A673 (cell line): ENCODE results near the gene JMJD1C. TPM values are rescaled to one million over a fixed set of nuclear protein-coding genes. Genes with fewer than 3 reads are reported as not detected.

ENCODE experiments used
- BruUV-seq: library from RNA; stranded (reverse); fragments of 400-500 nt; replicated peaks from 2 replicates; lab custom pipeline; 2021; lab: Mats Ljungman, UMichigan
- CTCF ChIA-PET: fragments of 300-600 bp; sonication (Branson Sonifier 250); formaldehyde crosslinking; loops from one replicate; lab custom pipeline; 2022; ENCODE audit warnings: antibody characterized with exemption; lab: Charles Lee
- POLR2A ChIA-PET: fragments of 300-600 bp; sonication (Branson Sonifier 250); formaldehyde crosslinking; loops from one replicate; lab custom pipeline; 2022; ENCODE audit warnings: antibody characterized with exemption; ENCODE audit not compliant: low non-redundant PET; lab: Charles Lee
- DNase-seq: peaks from one replicate; pipeline ENCODE4 v3.0.0-alpha.2; 2015; ENCODE audit warnings: low spot score
- H3K27ac ChIP-seq: fragments of 200-600 bp; sonication (generic); 2 replicates; pipeline ENCODE4 v1.5.1; 2016; ENCODE audit warnings: mixed run types, low read depth, mild to moderate bottlenecking, mixed read lengths, antibody characterized with exemption, low read length; ENCODE audit not compliant: poor library complexity, severe bottlenecking
- H3K27me3 ChIP-seq: fragments of 200-600 bp; sonication (generic); replicated peaks from 2 replicates; pipeline ENCODE4 v1.6.1; 2017; ENCODE audit warnings: mixed run types, low read depth, mild to moderate bottlenecking, mixed read lengths, antibody characterized with exemption, low read length; ENCODE audit not compliant: insufficient read depth, poor library complexity
- H3K36me3 ChIP-seq: fragments of 200-600 bp; sonication (generic); 2 replicates; pipeline ENCODE4 v1.6.1; 2016; ENCODE audit warnings: mixed run types, mild to moderate bottlenecking, mixed read lengths, antibody characterized with exemption, low read length; ENCODE audit not compliant: insufficient read depth, poor library complexity, severe bottlenecking
- H3K4me1 ChIP-seq: fragments of 200-600 bp; sonication (generic); 2 replicates; pipeline ENCODE4 v1.6.1; 2017; ENCODE audit warnings: mixed run types, mild to moderate bottlenecking, mixed read lengths, antibody characterized with exemption, low read length; ENCODE audit not compliant: insufficient read depth, poor library complexity, severe bottlenecking
- H3K4me3 ChIP-seq: fragments of 200-600 bp; sonication (generic); 2 replicates; pipeline ENCODE4 v1.5.1; 2016; ENCODE audit warnings: low read depth, mixed run types, mild to moderate bottlenecking, mixed read lengths, low read length; ENCODE audit not compliant: poor library complexity, severe bottlenecking
- H3K9me3 ChIP-seq: fragments of 200-600 bp; sonication (generic); 2 replicates; pipeline ENCODE4 v1.6.1; 2016; ENCODE audit warnings: mixed run types, low read depth, mild to moderate bottlenecking, mixed read lengths, antibody characterized with exemption, low read length; ENCODE audit not compliant: poor library complexity, severe bottlenecking
- CTCF ChIP-seq: fragments of 300-800, 200-600 bp; sonication (generic); conservative IDR thresholded peaks from 2 replicates; pipeline ENCODE4 v1.5.1; 2017; ENCODE audit warnings: low read depth, mild to moderate bottlenecking, antibody characterized with exemption, low read length, moderate library complexity, mixed read lengths
- EZH2 ChIP-seq: fragments of 200-600 bp; sonication (generic); IDR thresholded peaks from 2 replicates; pipeline ENCODE4 v1.6.1; 2017; ENCODE audit warnings: borderline replicate concordance, low read depth, mild to moderate bottlenecking, mixed read lengths, antibody characterized with exemption, low read length; ENCODE audit not compliant: poor library complexity, severe bottlenecking
- intact Hi-C: fragments of 100-400 bp; cut with micrococcal nuclease; formaldehyde crosslinking; loops from one replicate; pipeline ENCODE4 v1.10.0; 2022; ENCODE audit not compliant: unreplicated experiment
- total RNA-seq: library from RNA; stranded (reverse); gene quantifications from 2 replicates; pipeline ENCODE4 v1.2.3, GENCODE V29; 2021

Gene JMJD1C
- total RNA-seq, 1 experiment from 2014 or later: 71.4 TPM

GRCh38 chr10:63268149-63268797, 197.5 kb downstream of the JMJD1C start:
- peak overlapping the region; percentile 90 for H3K27ac ChIP-seq
- POLR2A ChIA-PET: interaction anchor here (0.8 to 1.2 kb wide), 3 partner anchors 9 to 305 kb away, joined by 4 to 5 read pairs (median 5); no protein-coding TSS in a partner anchor
- no peaks in the 10 kb centered on the region for H3K27me3 ChIP-seq
- intact Hi-C loops: loop anchor here (5.0 to 10.0 kb wide), 4 partner anchors 51 to 447 kb away; partner anchors contain the start of genes JMJD1C and REEP3
- TF ChIP-seq CTCF: no peak
- peak overlapping the region; percentile 56 for H3K4me3 ChIP-seq
- TSS peak; percentile 64 for BruUV-seq
- no peaks in the 10 kb centered on the region for H3K9me3 ChIP-seq
- CTCF ChIA-PET: interaction anchor here (0.7 kb wide), 1 partner anchor 494 kb away, joined by 5 read pairs; no protein-coding TSS in a partner anchor
- peaks cover 19% of the 10 kb centered on the region for H3K4me1 ChIP-seq
- no peaks in the 10 kb centered on the region for H3K36me3 ChIP-seq
- peak; percentile 43 for DNase-seq

- intact Hi-C loops: loop anchor here (2.0 to 10.0 kb wide), 5 partner anchors 50 to 447 kb away; partner anchors contain the start of genes JMJD1C and REEP3
- Histone ChIP-seq H3K27ac (peak overlapping the region; percentile 90), H3K9me3 (no peaks in the 10 kb centered on the region), H3K36me3 (no peaks in the 10 kb centered on the region), H3K27me3 (no peaks in the 10 kb centered on the region), H3K4me3 (peak overlapping the region; percentile 56), H3K4me1 (peaks cover 26% of the 10 kb centered on the region)
- POLR2A ChIA-PET: no interaction called here
- peak; percentile 72 for DNase-seq
- CTCF ChIA-PET: interaction anchor here (0.7 kb wide), 1 partner anchor 495 kb away, joined by 5 read pairs; no protein-coding TSS in a partner anchor
- BruUV-seq: no TSS peak
- TF ChIP-seq EZH2: no peak
- TF ChIP-seq CTCF: no peak
These were observed 198.2 kb downstream of the JMJD1C start for GRCh38 chr10:63267414-63268148.

- CTCF ChIA-PET: no interaction called here
- Histone ChIP-seq H3K9me3 (no peaks in the 10 kb centered on the region), H3K4me1 (peaks cover 34% of the 10 kb centered on the region), H3K27me3 (no peaks in the 10 kb centered on the region), H3K36me3 (no peaks in the 10 kb centered on the region), H3K27ac (peak overlapping the region; percentile 90), H3K4me3 (peak overlapping the region; percentile 56)
- TF ChIP-seq CTCF (no peak), EZH2 (no peak)
- DNase-seq: no peak
- POLR2A ChIA-PET: no interaction called here
- intact Hi-C loops: loop anchor here (2.0 to 10.0 kb wide), 5 partner anchors 49 to 448 kb away; partner anchors contain the start of genes JMJD1C and REEP3
- BruUV-seq: no TSS peak
These were observed 199.1 kb downstream of the JMJD1C start for GRCh38 chr10:63266391-63267316.
